ENCODE data around the gene DDAH1.

The DDAH1 gene

DNA sequence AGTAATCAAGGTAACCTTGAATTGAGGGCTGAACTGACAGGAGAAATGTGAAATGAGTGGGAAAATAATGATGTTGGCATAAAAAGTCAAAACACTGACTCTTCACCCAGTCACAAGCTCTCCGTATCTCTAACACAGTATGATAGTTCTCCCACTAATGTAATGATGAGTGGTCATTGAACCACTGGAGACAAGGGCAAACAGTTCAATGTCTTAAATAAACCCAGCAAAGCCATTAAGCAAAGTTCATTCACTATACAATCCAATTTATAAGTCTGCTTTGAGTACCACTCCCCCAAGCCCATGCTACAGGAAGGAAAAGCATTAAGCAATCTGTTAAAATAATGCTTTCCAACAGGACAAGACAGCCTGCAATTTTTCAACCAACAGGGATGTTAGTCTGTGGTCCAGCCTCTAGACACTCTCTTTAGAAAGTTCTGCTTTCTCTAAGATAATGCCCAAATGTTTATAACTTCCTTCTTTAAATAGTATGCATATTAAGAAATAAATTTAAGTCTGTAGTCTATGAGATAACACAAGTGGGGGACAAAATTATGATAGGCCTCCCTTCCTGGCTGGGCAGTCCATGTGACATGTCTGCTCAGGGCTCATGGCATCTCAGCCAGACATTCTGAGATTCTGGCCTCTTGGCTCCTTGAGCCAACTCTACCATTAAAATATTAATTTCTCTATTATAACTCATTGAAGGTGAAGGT, 25.5 kb upstream of the DDAH1 start:
- Histone ChIP-seq H3K4me3 (ENCODE audit: low read length, poor library complexity, severe bottlenecking) (no peak overlapping the region), H3K27me3 (ENCODE audit: insufficient read depth, low read length, poor library complexity, severe bottlenecking) (no peaks in the 10 kb centered on the region), H4K20me1 (ENCODE audit: insufficient read depth, low read length, poor library complexity, severe bottlenecking) (no peaks in the 10 kb centered on the region), H2AFZ (ENCODE audit: low read length) (no peak overlapping the region), H3F3A (ENCODE audit: low read depth) (no peaks in the 10 kb centered on the region), H3K9me3 (ENCODE audit: insufficient read depth, low read depth, low read length) (no peaks in the 10 kb centered on the region), H3K4me1 (ENCODE audit: insufficient read depth, low read length, poor library complexity, severe bottlenecking) (no peaks in the 10 kb centered on the region), H3K79me2 (ENCODE audit: insufficient read depth, low read length) (no peaks in the 10 kb centered on the region), H3K9ac (ENCODE audit: low read depth, low read length, poor library complexity, severe bottlenecking) (no peak overlapping the region), H3K36me3 (ENCODE audit: insufficient read depth, low read length) (no peaks in the 10 kb centered on the region), H3K9me2 (replicated peaks; ENCODE audit: low read depth, low read length) (no peaks in the 10 kb centered on the region), H3K4me2 (ENCODE audit: low read depth, low read length, poor library complexity, severe bottlenecking) (no peak overlapping the region)
- no peak for TF ChIP-seq EZH2phosphoT487 (IDR thresholded peaks at IDR 0.05; ENCODE audit: borderline replicate concordance)
- TF ChIP-seq, protein P1, sequence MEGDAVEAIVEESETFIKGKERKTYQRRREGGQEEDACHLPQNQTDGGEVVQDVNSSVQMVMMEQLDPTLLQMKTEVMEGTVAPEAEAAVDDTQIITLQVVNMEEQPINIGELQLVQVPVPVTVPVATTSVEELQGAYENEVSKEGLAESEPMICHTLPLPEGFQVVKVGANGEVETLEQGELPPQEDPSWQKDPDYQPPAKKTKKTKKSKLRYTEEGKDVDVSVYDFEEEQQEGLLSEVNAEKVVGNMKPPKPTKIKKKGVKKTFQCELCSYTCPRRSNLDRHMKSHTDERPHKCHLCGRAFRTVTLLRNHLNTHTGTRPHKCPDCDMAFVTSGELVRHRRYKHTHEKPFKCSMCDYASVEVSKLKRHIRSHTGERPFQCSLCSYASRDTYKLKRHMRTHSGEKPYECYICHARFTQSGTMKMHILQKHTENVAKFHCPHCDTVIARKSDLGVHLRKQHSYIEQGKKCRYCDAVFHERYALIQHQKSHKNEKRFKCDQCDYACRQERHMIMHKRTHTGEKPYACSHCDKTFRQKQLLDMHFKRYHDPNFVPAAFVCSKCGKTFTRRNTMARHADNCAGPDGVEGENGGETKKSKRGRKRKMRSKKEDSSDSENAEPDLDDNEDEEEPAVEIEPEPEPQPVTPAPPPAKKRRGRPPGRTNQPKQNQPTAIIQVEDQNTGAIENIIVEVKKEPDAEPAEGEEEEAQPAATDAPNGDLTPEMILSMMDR (conservative IDR thresholded peaks at IDR 0.05; ENCODE audit: low read length), result no peak

DNA sequence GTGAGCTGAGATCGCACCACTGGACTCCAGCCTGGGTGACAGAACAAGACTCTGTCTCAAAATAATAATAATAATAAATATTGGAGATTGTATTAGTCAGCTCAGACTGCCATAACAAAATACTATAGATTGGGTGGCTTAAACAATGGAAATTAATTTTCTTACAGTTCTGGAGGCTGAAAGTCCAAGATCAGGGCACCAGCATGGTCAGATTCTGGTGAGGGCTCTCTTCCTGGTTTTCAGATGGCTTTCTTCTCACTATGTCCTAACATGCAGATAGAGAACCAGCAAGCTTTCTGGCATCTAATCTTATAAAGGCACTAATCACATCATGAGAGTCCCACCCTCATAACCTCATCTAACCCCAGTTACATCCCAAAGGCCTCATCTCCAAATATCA, 23.2 kb upstream of the DDAH1 start:
- Histone ChIP-seq H3K9me2 (replicated peaks; ENCODE audit: low read depth, low read length) (no peaks in the 10 kb centered on the region), H3K9ac (ENCODE audit: low read depth, low read length, poor library complexity, severe bottlenecking) (no peak overlapping the region), H2AFZ (ENCODE audit: low read length) (no peak overlapping the region), H3K4me1 (ENCODE audit: insufficient read depth, low read length, poor library complexity, severe bottlenecking) (no peaks in the 10 kb centered on the region), H3K9me3 (ENCODE audit: insufficient read depth, low read depth, low read length) (no peaks in the 10 kb centered on the region), H3K27me3 (ENCODE audit: insufficient read depth, low read length, poor library complexity, severe bottlenecking) (no peaks in the 10 kb centered on the region), H4K20me1 (ENCODE audit: insufficient read depth, low read length, poor library complexity, severe bottlenecking) (no peaks in the 10 kb centered on the region), H3K79me2 (ENCODE audit: insufficient read depth, low read length) (no peaks in the 10 kb centered on the region), H3K4me3 (ENCODE audit: low read length, poor library complexity, severe bottlenecking) (no peak overlapping the region), H3K4me2 (ENCODE audit: low read depth, low read length, poor library complexity, severe bottlenecking) (no peak overlapping the region), H3K36me3 (ENCODE audit: insufficient read depth, low read length) (no peaks in the 10 kb centered on the region), H3F3A (ENCODE audit: low read depth) (no peaks in the 10 kb centered on the region)
- TF ChIP-seq, protein P1 (conservative IDR thresholded peaks at IDR 0.05; ENCODE audit: low read length), result no peak
- no peak for TF ChIP-seq EZH2phosphoT487 (IDR thresholded peaks at IDR 0.05; ENCODE audit: borderline replicate concordance)

DNA sequence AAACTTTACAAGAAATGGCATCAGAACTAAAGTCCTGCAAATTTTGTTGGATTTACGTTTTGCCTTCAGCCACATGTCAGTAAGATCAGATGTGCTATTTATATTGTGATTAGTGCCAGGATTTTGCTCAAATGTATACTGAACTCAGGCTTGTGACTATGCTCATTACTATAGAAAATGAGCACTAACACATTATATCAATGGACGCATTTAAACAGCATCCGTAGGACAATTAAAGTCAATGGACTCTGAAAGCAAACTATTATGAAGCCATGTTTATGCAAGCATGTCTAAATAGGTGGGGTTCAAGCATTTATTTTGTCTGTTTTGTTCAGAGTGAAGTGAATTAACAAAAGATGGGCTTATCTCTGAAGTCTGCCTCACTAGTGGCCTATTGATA, 20.6 kb upstream of the DDAH1 start:
- H3K79me2 ChIP-seq (ENCODE audit: insufficient read depth, low read length), result no peaks in the 10 kb centered on the region
- no peak for TF ChIP-seq EZH2phosphoT487 (IDR thresholded peaks at IDR 0.05; ENCODE audit: borderline replicate concordance)
- TF ChIP-seq, protein P1 (conservative IDR thresholded peaks at IDR 0.05; ENCODE audit: low read length), result no peak

More for the DNA sequence above, 20.6 kb upstream of the DDAH1 start:
- no peak overlapping the region for H3K9ac ChIP-seq (ENCODE audit: low read depth, low read length, poor library complexity, severe bottlenecking)
- H3F3A ChIP-seq (ENCODE audit: low read depth), result no peaks in the 10 kb centered on the region
- no peaks in the 10 kb centered on the region for H3K27me3 ChIP-seq (ENCODE audit: insufficient read depth, low read length, poor library complexity, severe bottlenecking)
- no peak overlapping the region for H2AFZ ChIP-seq (ENCODE audit: low read length)
- H3K9me3 ChIP-seq (ENCODE audit: insufficient read depth, low read depth, low read length), result no peaks in the 10 kb centered on the region
- no peaks in the 10 kb centered on the region for H3K4me1 ChIP-seq (ENCODE audit: insufficient read depth, low read length, poor library complexity, severe bottlenecking)
- H3K4me2 ChIP-seq (ENCODE audit: low read depth, low read length, poor library complexity, severe bottlenecking), result no peak overlapping the region
- H3K9me2 ChIP-seq (replicated peaks; ENCODE audit: low read depth, low read length), result no peaks in the 10 kb centered on the region
- H3K4me3 ChIP-seq (ENCODE audit: low read length, poor library complexity, severe bottlenecking), result no peak overlapping the region
- H3K36me3 ChIP-seq (ENCODE audit: insufficient read depth, low read length), result no peaks in the 10 kb centered on the region
- no peaks in the 10 kb centered on the region for H4K20me1 ChIP-seq (ENCODE audit: insufficient read depth, low read length, poor library complexity, severe bottlenecking)
